Activated CD8-positive, alpha-beta T cell treated with anti-CD3 and anti-CD28 coated beads, Interleukin-2, amount 10 ng/mL, durations not matched to agents 7 days and 5 days (primary cell): Measurements from ENCODE around the gene CD86. TPM values are rescaled to one million over a fixed set of nuclear protein-coding genes. Genes with fewer than 3 reads are reported as not detected.
A peak's percentile ranks its signal among the peaks of the same experiment; 100 is the strongest.
"Not testable (repeated sequence)": the region's sequence is repeated elsewhere in the genome, so short reads cannot be mapped to it uniquely, and the experiment has no call there.

Experiments used
- ATAC-seq: fragments of 150-1000 bp; cut with Tn5 transposase; one replicate; pipeline ENCODE4 v1.10.0; 2021; ENCODE audit warnings: moderate library complexity
- CTCF ChIA-PET: fragments of 350-600 bp; sonication (Branson Sonifier 250); formaldehyde crosslinking; loops from one replicate; lab custom pipeline; 2021; ENCODE audit warnings: antibody characterized with exemption; lab: Charles Lee
- POLR2A ChIA-PET: fragments of 350-600 bp; sonication (Branson Sonifier 250); formaldehyde crosslinking; loops from one replicate; lab custom pipeline; 2021; ENCODE audit warnings: antibody characterized with exemption; lab: Charles Lee
- DNase-seq: peaks from one replicate; pipeline ENCODE4 v3.0.0-alpha.2; 2020
- H3K27ac Mint-ChIP-seq: one replicate; pipeline ENCODE4 v1.8.0; 2021; ENCODE audit warnings: mild to moderate bottlenecking, mixed read lengths
- H3K27me3 Mint-ChIP-seq: one replicate; pipeline ENCODE4 v1.8.0; 2021; ENCODE audit warnings: low read depth, mixed read lengths
- H3K36me3 Mint-ChIP-seq: one replicate; pipeline ENCODE4 v1.8.0; 2021; ENCODE audit warnings: low read depth, mixed read lengths
- H3K4me1 Mint-ChIP-seq: one replicate; pipeline ENCODE4 v1.8.0; 2021; ENCODE audit warnings: low read depth, mixed read lengths
- H3K4me3 Mint-ChIP-seq: one replicate; pipeline ENCODE4 v1.8.0; 2021; ENCODE audit warnings: mild to moderate bottlenecking, mixed read lengths
- H3K9me3 Mint-ChIP-seq: one replicate; pipeline ENCODE4 v1.8.0; 2022; ENCODE audit warnings: mixed read lengths; ENCODE audit not compliant: insufficient read depth
- total RNA-seq, 2 experiments: library from RNA; stranded (reverse); gene quantifications; one replicate each; pipeline ENCODE4 v1.2.3, GENCODE V29; 2021

The CD86 gene
- total RNA-seq, 2 experiments from 2014 or later: 0.95 to 1.5 TPM

DNA sequence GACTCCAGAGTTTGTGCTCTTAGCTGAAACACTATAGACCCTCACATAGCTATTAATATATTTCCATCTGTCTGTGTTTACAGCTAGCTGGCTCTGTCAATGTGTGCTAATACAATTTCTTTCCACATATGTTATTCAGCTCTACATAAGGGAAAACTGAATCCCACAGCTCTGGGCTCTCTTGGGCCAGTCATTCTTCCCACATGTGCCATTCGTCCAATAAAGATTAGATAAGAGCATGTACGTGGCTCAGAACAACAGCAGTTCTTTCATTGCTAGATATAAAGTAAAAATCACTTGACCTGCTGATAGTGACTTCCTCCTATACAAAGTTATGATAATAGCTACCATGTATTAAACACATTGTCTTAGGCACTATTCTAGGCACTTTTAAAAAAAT is 30.4 kb upstream of the CD86 start:
- ATAC-seq: no peak
- CTCF ChIA-PET: no interaction called here

DNA sequence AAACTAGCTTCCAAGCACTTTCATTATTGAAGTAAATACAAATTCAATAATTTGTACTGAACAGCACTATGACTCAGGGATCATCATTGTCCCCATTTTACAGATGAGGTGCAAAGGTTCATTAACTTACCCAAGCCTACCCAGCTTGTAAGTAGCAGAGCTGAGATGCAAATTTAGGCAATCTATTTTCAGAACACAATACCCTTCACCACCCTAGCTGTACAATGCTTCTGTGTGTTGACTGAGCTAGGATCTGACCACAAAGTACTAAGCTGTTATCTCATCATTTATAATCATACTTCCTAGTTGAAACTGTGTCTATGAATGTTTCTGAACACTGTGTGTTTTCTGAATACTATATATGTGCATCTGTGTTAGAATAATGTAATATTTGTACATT is 29.9 kb upstream of the CD86 start:
- H3K4me1 Mint-ChIP-seq: peaks cover 9% of the 10 kb centered on the region
- no peak overlapping the region for H3K4me3 Mint-ChIP-seq
- H3K36me3 Mint-ChIP-seq: no peaks in the 10 kb centered on the region
- peaks cover 21% of the 10 kb centered on the region for H3K27me3 Mint-ChIP-seq
- ChIA-PET CTCF (interaction anchor here (0.5 to 1.6 kb wide), 2 partner anchors 50 to 317 kb away, joined by 3 to 4 read pairs; no protein-coding TSS in a partner anchor), POLR2A (interaction anchor here (0.6 kb wide), 1 partner anchor 25 kb away, joined by 3 read pairs; no protein-coding TSS in a partner anchor)
- H3K27ac Mint-ChIP-seq: no peak overlapping the region
- no peaks in the 10 kb centered on the region for H3K9me3 Mint-ChIP-seq
- ATAC-seq (no peak), DNase-seq (no peak)

More for the DNA sequence above, 30.4 kb upstream of the CD86 start:
- no peak for DNase-seq
- H3K27me3 Mint-ChIP-seq: peaks cover 23% of the 10 kb centered on the region
- no peaks in the 10 kb centered on the region for H3K36me3 Mint-ChIP-seq
- no peak overlapping the region for H3K27ac Mint-ChIP-seq
- H3K9me3 Mint-ChIP-seq: no peaks in the 10 kb centered on the region
- peaks cover 4% of the 10 kb centered on the region for H3K4me1 Mint-ChIP-seq
- H3K4me3 Mint-ChIP-seq: no peak overlapping the region
- POLR2A ChIA-PET: no interaction called here

DNA sequence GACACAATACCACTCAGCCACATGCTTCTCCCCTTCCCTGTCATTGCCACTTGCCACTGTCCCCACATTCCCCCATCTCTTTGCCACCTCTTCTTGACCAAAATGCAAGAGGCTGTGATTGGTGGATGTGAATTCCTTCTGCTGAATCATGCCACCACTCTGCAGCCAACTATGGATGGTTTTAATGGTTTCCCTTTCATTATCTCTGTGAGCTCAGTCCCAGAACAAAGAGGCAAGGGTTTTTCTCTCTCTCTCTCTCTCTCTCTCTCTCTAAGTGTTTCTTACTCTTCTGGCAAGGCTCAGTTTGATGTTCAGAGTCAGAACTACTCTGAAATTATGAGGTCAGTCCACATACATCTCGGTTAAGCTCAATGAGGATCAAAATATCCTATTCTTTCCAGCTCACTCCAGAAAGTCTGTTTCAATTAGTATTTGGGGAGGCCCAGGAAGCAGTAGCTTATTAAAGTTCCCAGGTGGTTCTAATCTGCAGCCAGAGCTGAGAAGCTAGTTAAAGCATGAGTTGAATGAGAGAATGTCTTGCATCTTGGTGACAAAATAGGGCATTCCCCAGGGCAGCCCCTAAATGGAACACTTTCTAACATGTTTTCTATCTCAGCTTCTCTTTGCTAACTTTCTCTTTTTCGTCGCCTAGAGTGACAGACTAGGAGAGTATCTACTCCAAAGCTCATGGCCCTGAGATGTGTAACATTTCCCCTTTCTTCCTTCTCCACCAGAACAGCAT is 24.6 kb upstream of the CD86 start:
- ChIA-PET CTCF (interaction anchor here (0.8 to 1.4 kb wide), 6 partner anchors 10 to 484 kb away, joined by 3 to 6 read pairs (median 4); no protein-coding TSS in a partner anchor), POLR2A (interaction anchor here (1.1 kb wide), 1 partner anchor 46 kb away, joined by 3 read pairs; no protein-coding TSS in a partner anchor)
- DNase-seq (peak; percentile 35), ATAC-seq (peak; percentile 74)
- Mint-ChIP-seq H3K4me3 (no peak overlapping the region), H3K36me3 (peaks cover 10% of the 10 kb centered on the region), H3K27ac (peak overlapping the region; percentile 73), H3K27me3 (peaks cover 6% of the 10 kb centered on the region), H3K4me1 (peaks cover 18% of the 10 kb centered on the region), H3K9me3 (peaks cover 13% of the 10 kb centered on the region)

DNA sequence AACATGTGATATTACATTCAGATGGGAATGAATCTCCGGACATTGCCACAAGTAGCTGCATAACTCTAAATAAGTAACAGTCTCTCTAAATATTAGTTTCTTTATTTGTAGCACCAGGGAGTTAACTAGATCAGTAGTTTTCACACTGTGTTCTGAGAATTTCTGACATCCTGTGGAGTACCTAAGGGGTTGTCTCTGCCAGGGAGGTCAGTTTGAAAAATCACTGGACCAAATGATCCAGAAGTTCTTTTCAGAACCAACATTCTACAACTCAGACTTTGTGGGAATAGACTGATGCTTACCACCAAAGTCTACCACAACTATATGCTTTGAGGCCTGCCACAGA is 24.1 kb upstream of the CD86 start:
- Mint-ChIP-seq H3K9me3 (peaks cover 13% of the 10 kb centered on the region), H3K4me1 (peaks cover 18% of the 10 kb centered on the region), H3K27ac (peak overlapping the region; percentile 73), H3K27me3 (peaks cover 6% of the 10 kb centered on the region), H3K4me3 (no peak overlapping the region), H3K36me3 (peaks cover 13% of the 10 kb centered on the region)
- POLR2A ChIA-PET: interaction anchor here (1.1 kb wide), 1 partner anchor 45 kb away, joined by 3 read pairs; no protein-coding TSS in a partner anchor
- CTCF ChIA-PET: interaction anchor here (1.3 to 1.4 kb wide), 4 partner anchors 11 to 484 kb away, joined by 3 to 6 read pairs (median 4); no protein-coding TSS in a partner anchor
- ATAC-seq (no peak), DNase-seq (no peak)

DNA sequence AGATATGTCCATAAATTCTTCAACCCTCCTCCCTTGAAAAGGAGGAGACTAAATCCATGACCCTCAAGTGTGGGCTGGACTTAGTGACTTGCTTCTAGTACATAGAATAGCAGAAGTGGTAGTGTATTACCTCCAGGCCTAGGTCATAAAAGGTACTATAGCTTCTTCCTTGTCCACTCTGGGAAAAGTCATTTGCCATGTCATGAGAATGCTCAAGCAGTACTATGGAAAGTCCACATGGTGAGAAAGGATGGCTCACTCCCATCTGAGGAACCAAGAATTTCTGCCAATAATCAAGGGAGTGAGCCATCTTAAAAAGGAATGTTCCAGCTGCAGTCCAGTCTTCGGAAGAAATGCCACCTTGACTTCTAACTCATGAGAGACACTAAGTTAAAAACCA is 22.6 kb upstream of the CD86 start:
- no peak overlapping the region for H3K27ac Mint-ChIP-seq
- H3K27me3 Mint-ChIP-seq: peaks cover 6% of the 10 kb centered on the region
- ChIA-PET POLR2A (no interaction called here), CTCF (interaction anchor here (0.7 to 0.8 kb wide), 2 partner anchors 222 to 268 kb away, joined by 3 read pairs; no protein-coding TSS in a partner anchor)
- ATAC-seq: no peak
- DNase-seq: no peak
- H3K36me3 Mint-ChIP-seq: peaks cover 18% of the 10 kb centered on the region
- H3K9me3 Mint-ChIP-seq: peaks cover 15% of the 10 kb centered on the region
- H3K4me1 Mint-ChIP-seq: peaks cover 18% of the 10 kb centered on the region
- H3K4me3 Mint-ChIP-seq: no peak overlapping the region

DNA sequence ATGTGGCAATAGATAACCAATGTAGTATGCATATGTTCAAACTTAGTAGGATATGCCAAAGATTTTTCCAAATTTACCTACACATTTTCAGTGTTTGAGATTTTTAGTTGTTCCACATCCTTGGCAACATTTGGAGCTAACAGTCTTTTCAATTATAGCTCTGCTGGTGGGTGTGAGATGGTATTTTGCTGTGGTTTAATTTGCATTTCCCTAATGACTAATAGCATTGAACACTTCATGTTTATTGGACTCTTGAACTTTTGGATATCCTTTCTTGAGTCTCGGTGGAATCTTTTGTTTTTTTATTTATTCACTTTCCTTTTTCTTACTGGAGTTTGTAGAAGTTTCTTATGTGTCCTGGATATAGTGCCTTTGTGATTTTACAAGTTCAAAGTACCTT is 22.1 kb upstream of the CD86 start:
- DNase-seq: no peak
- CTCF ChIA-PET: interaction anchor here (0.8 kb wide), 1 partner anchor 267 kb away, joined by 3 read pairs; no protein-coding TSS in a partner anchor
- POLR2A ChIA-PET: no interaction called here
- no peak overlapping the region for H3K4me3 Mint-ChIP-seq
- H3K27me3 Mint-ChIP-seq: peaks cover 6% of the 10 kb centered on the region
- peaks cover 18% of the 10 kb centered on the region for H3K4me1 Mint-ChIP-seq
- peaks cover 22% of the 10 kb centered on the region for H3K36me3 Mint-ChIP-seq
- H3K27ac Mint-ChIP-seq: no peak overlapping the region
- peaks cover 20% of the 10 kb centered on the region for H3K9me3 Mint-ChIP-seq
- no peak for ATAC-seq

DNA sequence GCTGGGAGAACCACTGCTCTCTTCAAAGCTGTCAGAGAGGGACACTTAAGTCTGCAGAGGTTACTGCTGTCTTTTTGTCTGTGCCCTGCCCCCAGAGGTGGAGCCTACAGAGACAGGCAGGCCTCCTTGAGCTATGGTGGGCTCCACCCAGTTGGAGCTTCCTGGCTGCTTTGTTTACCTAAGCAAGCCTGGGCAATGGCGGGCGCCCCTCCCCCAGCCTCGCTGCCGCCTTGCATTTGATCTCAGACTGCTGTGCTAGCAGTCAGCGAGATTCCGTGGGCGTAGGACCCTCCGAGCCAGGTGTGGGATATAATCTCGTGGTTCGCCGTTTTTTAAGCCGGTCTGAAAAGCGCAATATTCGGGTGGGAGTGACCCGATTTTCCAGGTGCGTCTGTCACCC is 7.9 kb upstream of the CD86 start:
- H3K27ac Mint-ChIP-seq, ATAC-seq, H3K4me1 Mint-ChIP-seq, CTCF ChIA-PET, H3K9me3 Mint-ChIP-seq, H3K4me3 Mint-ChIP-seq, POLR2A ChIA-PET, H3K36me3 Mint-ChIP-seq, DNase-seq: not testable (repeated sequence)
- peaks cover 12% of the 10 kb centered on the region for H3K27me3 Mint-ChIP-seq

DNA sequence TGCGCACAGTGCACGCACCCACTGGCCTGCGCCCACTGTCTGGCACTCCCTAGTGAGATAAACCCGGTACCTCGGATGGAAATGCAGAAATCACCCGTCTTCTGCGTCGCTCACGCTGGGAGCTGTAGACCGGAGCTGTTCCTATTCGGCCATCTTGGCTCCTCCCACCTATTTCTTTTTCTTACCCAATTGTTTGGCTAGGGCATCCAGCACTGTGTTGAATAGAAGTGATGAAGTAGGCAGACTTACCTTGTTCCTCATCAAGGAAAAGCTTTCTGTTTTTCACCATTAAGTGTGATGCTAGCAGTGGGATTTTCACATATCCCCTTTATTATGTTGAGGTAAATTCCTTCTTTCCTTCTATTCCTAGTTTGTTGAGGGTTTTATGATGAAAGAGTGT is 7.4 kb upstream of the CD86 start:
- POLR2A ChIA-PET: not testable (repeated sequence)

DNA sequence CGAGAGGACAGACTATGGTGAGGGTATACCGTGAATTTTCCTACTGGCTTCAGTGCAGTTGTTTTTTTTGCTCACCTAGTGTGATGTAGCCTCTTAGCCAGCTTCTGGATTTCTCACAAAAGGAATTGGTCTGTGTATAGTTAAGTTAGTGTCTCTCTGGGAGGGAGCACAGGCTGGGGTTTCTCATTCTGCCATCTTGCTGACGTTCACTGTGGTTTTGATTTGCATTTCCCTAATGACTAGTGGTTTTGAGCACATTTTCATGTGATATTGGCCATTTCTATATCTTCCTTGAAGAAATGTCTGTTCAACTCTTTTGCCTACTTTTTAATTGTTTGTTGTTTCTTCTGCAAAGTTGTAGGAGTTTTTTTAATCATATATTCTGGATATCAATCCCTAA is 2.2 kb upstream of the CD86 start:
- CTCF ChIA-PET: no interaction called here
- POLR2A ChIA-PET: no interaction called here
- Mint-ChIP-seq H3K36me3 (no peaks in the 10 kb centered on the region), H3K27me3 (peaks cover 27% of the 10 kb centered on the region), H3K4me1 (no peaks in the 10 kb centered on the region), H3K27ac (no peak overlapping the region), H3K9me3 (no peaks in the 10 kb centered on the region), H3K4me3 (no peak overlapping the region)
- ATAC-seq: no peak
- DNase-seq: no peak

More for the DNA sequence above, 7.4 kb upstream of the CD86 start:
- H3K27ac Mint-ChIP-seq, H3K4me1 Mint-ChIP-seq, ATAC-seq, DNase-seq, H3K36me3 Mint-ChIP-seq, H3K9me3 Mint-ChIP-seq, CTCF ChIA-PET, H3K4me3 Mint-ChIP-seq: not testable (repeated sequence)
- peaks cover 12% of the 10 kb centered on the region for H3K27me3 Mint-ChIP-seq

- Mint-ChIP-seq H3K36me3 (no peaks in the 10 kb centered on the region), H3K4me3 (no peak overlapping the region), H3K4me1 (no peaks in the 10 kb centered on the region), H3K27me3 (peaks cover 32% of the 10 kb centered on the region), H3K27ac (no peak overlapping the region), H3K9me3 (no peaks in the 10 kb centered on the region)
- no peak for ATAC-seq
- ChIA-PET CTCF (interaction anchor here (1.2 kb wide), 1 partner anchor 175 kb away, joined by 3 read pairs; no protein-coding TSS in a partner anchor), POLR2A (no interaction called here)
- no peak for DNase-seq
Observed at GRCh38 chr3:122057671-122058070, 2.5 kb downstream of the CD86 start.

- no peak overlapping the region for H3K27ac Mint-ChIP-seq
- no peaks in the 10 kb centered on the region for H3K4me1 Mint-ChIP-seq
- no peaks in the 10 kb centered on the region for H3K9me3 Mint-ChIP-seq
- DNase-seq (no peak), ATAC-seq (no peak)
- no peaks in the 10 kb centered on the region for H3K36me3 Mint-ChIP-seq
- ChIA-PET CTCF (interaction anchor here (1.2 kb wide), 1 partner anchor 175 kb away, joined by 3 read pairs; no protein-coding TSS in a partner anchor), POLR2A (no interaction called here)
- peaks cover 32% of the 10 kb centered on the region for H3K27me3 Mint-ChIP-seq
- H3K4me3 Mint-ChIP-seq: no peak overlapping the region
Observed at GRCh38 chr3:122058294-122058693, 3.1 kb downstream of the CD86 start.

- CTCF ChIA-PET: interaction anchor here (0.5 kb wide), 1 partner anchor 333 kb away, joined by 6 read pairs; no protein-coding TSS in a partner anchor
- no peak for DNase-seq
- no peaks in the 10 kb centered on the region for H3K4me1 Mint-ChIP-seq
- POLR2A ChIA-PET: no interaction called here
- H3K27ac Mint-ChIP-seq: no peak overlapping the region
- H3K27me3 Mint-ChIP-seq: peaks cover 25% of the 10 kb centered on the region
- no peak overlapping the region for H3K4me3 Mint-ChIP-seq
- no peaks in the 10 kb centered on the region for H3K36me3 Mint-ChIP-seq
- H3K9me3 Mint-ChIP-seq: no peaks in the 10 kb centered on the region
- ATAC-seq: no peak
Observed at GRCh38 chr3:122060040-122060698, 5.0 kb downstream of the CD86 start.
